H1 (cell line): ENCODE measurements around the gene DEDD2. TPM values are rescaled to one million over a fixed set of nuclear protein-coding genes. Genes with fewer than 3 reads are reported as not detected.

ENCODE experiments used
- CTCF ChIA-PET: fragments of 300-600 bp; sonication (Branson Sonifier 250); formaldehyde crosslinking; loops from one replicate; lab custom pipeline; 2021; ENCODE audit not compliant: partially characterized antibody; lab: Charles Lee
- POLR2A ChIA-PET: fragments of 300-600 bp; sonication (Branson Sonifier 250); formaldehyde crosslinking; loops from one replicate; lab custom pipeline; 2021; ENCODE audit warnings: inconsistent platforms; ENCODE audit not compliant: partially characterized antibody; lab: Charles Lee
- DNase-seq, 2 experiments: peaks; one replicate each; pipeline versions ENCODE4 v3.0.0 to v3.0.0-alpha.2; 2010 to 2022; ENCODE audit warnings: low spot score in 2 of 2, low read depth in 1 of 2, mixed read lengths in 1 of 2
- FAIRE-seq: peaks from 2 replicates; lab custom pipeline; 2011; peaks lifted over from hg19 to GRCh38; lab: Jason Lieb, UNC
- H2AFZ ChIP-seq: 2 replicates; pipeline ENCODE4 v1.8.1; 2012; ENCODE audit warnings: low read length, inconsistent platforms
- H2AK5ac ChIP-seq: 2 replicates; pipeline ENCODE4 v1.6.1; 2013; ENCODE audit warnings: low read depth, low read length
- H2BK120ac ChIP-seq: replicated peaks from 2 replicates; pipeline ENCODE3; 2013; ENCODE audit warnings: low read depth, low read length, inconsistent platforms
- H2BK12ac ChIP-seq: 2 replicates; pipeline ENCODE4 v1.6.1; 2013; ENCODE audit warnings: low read depth, low read length
- H2BK15ac ChIP-seq: 2 replicates; pipeline ENCODE4 v1.6.1; 2013; ENCODE audit warnings: low read length
- H2BK20ac ChIP-seq: 2 replicates; pipeline ENCODE4 v1.6.1; 2013; ENCODE audit warnings: low read length
- H2BK5ac ChIP-seq: 2 replicates; pipeline ENCODE4 v1.6.1; 2013; ENCODE audit warnings: low read depth, low read length
- H3K14ac ChIP-seq: 2 replicates; pipeline ENCODE4 v1.6.1; 2013; ENCODE audit warnings: inconsistent platforms; ENCODE audit not compliant: insufficient read length
- H3K18ac ChIP-seq: 2 replicates; pipeline ENCODE4 v1.6.1; 2013; ENCODE audit warnings: low read length; ENCODE audit errors: extremely low read depth
- H3K23ac ChIP-seq: 2 replicates; pipeline ENCODE4 v1.6.1; 2013; ENCODE audit warnings: inconsistent platforms; ENCODE audit not compliant: insufficient read length
- H3K23me2 ChIP-seq: 2 replicates; pipeline ENCODE4 v1.6.1; 2013; ENCODE audit warnings: low read depth, low read length
- H3K27ac ChIP-seq: 2 replicates; pipeline ENCODE4 v1.6.1; 2011; ENCODE audit warnings: low read depth, low read length, inconsistent platforms
- H3K27me3 ChIP-seq, 4 experiments: replicated peaks in 1 of 4; 1 replicate in 1 of 4; 2 replicates in 3 of 4; pipeline versions ENCODE4 v1.6.1 to v1.8.1; 2011 to 2013; ENCODE audit warnings: low read length in 3 of 4, mild to moderate bottlenecking in 3 of 4, inconsistent platforms in 2 of 4, mixed read lengths in 2 of 4, moderate library complexity in 1 of 4; ENCODE audit not compliant: control insufficient read depth in 3 of 4, insufficient read depth in 3 of 4; ENCODE audit errors: extremely low read depth in 1 of 4
- H3K36me3 ChIP-seq, 4 experiments: 2 replicates each; pipeline versions ENCODE4 v1.6.1 to v1.8.1; 2011 to 2013; ENCODE audit warnings: mild to moderate bottlenecking in 4 of 4, low read length in 3 of 4, moderate library complexity in 2 of 4, control low read depth in 1 of 4, inconsistent platforms in 1 of 4; ENCODE audit not compliant: insufficient read depth in 4 of 4, control insufficient read depth in 2 of 4
- H3K4ac ChIP-seq: replicated peaks from 2 replicates; pipeline ENCODE3; 2013; ENCODE audit warnings: low read length, low read depth, mixed read lengths, inconsistent platforms; ENCODE audit not compliant: insufficient read length
- H3K4me1 ChIP-seq, 4 experiments: replicated peaks in 1 of 4; 1 replicate in 1 of 4; 2 replicates in 3 of 4; pipeline versions ENCODE4 v1.6.1 to v1.8.1; 2011 to 2013; ENCODE audit warnings: low read length in 3 of 4, inconsistent platforms in 2 of 4, mixed read lengths in 1 of 4; ENCODE audit not compliant: insufficient read depth in 4 of 4, control insufficient read depth in 3 of 4
- H3K4me2 ChIP-seq, 2 experiments: 2 replicates each; pipeline versions ENCODE4 v1.6.1 to v1.8.1; 2011 to 2013; ENCODE audit warnings: low read depth in 2 of 2, low read length in 2 of 2, control low read depth in 1 of 2, inconsistent platforms in 1 of 2, mild to moderate bottlenecking in 1 of 2; ENCODE audit not compliant: insufficient read depth in 1 of 2
- H3K4me3 ChIP-seq, 4 experiments: fragments of 200-600, 300-600 bp in 1 of 4; sonication (generic), shearing (Covaris generic), sonication (Bioruptor Twin) in 1 of 4; 2 replicates each; pipeline versions ENCODE4 v1.5.1 to v1.8.1; 2011 to 2016; ENCODE audit warnings: low read length in 4 of 4, low read depth in 3 of 4, control low read depth in 2 of 4, inconsistent platforms in 2 of 4, mild to moderate bottlenecking in 2 of 4, mixed read lengths in 1 of 4, moderate library complexity in 1 of 4; ENCODE audit not compliant: insufficient read depth in 2 of 4; ENCODE audit errors: extremely low read depth in 1 of 4
- H3K56ac ChIP-seq: replicated peaks from 2 replicates; pipeline ENCODE3; 2013; ENCODE audit warnings: low read depth, mild to moderate bottlenecking, mixed read lengths, low read length, inconsistent platforms; ENCODE audit not compliant: insufficient read length
- H3K79me1 ChIP-seq: 2 replicates; pipeline ENCODE4 v1.6.1; 2013; ENCODE audit warnings: low read depth, low read length, control low read depth
- H3K79me2 ChIP-seq, 2 experiments: 2 replicates each; pipeline versions ENCODE4 v1.6.1 to v1.8.1; 2012 to 2013; ENCODE audit warnings: low read length in 2 of 2, mild to moderate bottlenecking in 2 of 2, inconsistent platforms in 1 of 2; ENCODE audit not compliant: insufficient read depth in 2 of 2, control insufficient read depth in 1 of 2
- H3K9ac ChIP-seq, 4 experiments: replicated peaks in 1 of 4; 1 replicate in 1 of 4; 2 replicates in 3 of 4; pipeline versions ENCODE4 v1.6.1 to v1.8.1; 2011 to 2013; ENCODE audit warnings: low read depth in 3 of 4, low read length in 3 of 4, control low read depth in 2 of 4, mild to moderate bottlenecking in 2 of 4, moderate library complexity in 2 of 4, inconsistent platforms in 1 of 4; ENCODE audit errors: extremely low read depth in 1 of 4
- H3K9me3 ChIP-seq, 2 experiments: 2 replicates each; pipeline versions ENCODE4 v1.6.1 to v1.8.1; 2012 to 2013; ENCODE audit warnings: mild to moderate bottlenecking in 2 of 2, moderate library complexity in 2 of 2, control low read depth in 1 of 2, inconsistent platforms in 1 of 2, low read depth in 1 of 2, low read length in 1 of 2, mixed read lengths in 1 of 2; ENCODE audit not compliant: insufficient read depth in 2 of 2
- H4K20me1 ChIP-seq, 2 experiments: replicated peaks in 1 of 2; 2 replicates each; pipeline versions ENCODE3 to v1.8.1; 2011 to 2013; ENCODE audit warnings: inconsistent platforms in 2 of 2, low read length in 2 of 2, mild to moderate bottlenecking in 1 of 2; ENCODE audit not compliant: insufficient read depth in 2 of 2, control insufficient read depth in 1 of 2
- H4K5ac ChIP-seq: 2 replicates; pipeline ENCODE4 v1.6.1; 2013; ENCODE audit warnings: low read length, low read depth, mixed read lengths, inconsistent platforms; ENCODE audit not compliant: insufficient read length
- H4K8ac ChIP-seq: 2 replicates; pipeline ENCODE4 v1.8.0; 2013; ENCODE audit warnings: mild to moderate bottlenecking, moderate library complexity, low read length, inconsistent platforms; ENCODE audit not compliant: insufficient read depth; ENCODE audit errors: extremely low read depth
- H4K91ac ChIP-seq: replicated peaks from 2 replicates; pipeline ENCODE3; 2013; ENCODE audit warnings: low read length, mixed read lengths, inconsistent platforms; ENCODE audit not compliant: insufficient read length
- ASH2L ChIP-seq: fragments of 200-600, 300-600 bp; sonication (generic); IDR thresholded peaks from one replicate; pipeline ENCODE4 v1.7.1; 2017; ENCODE audit warnings: low read length
- CBX8 ChIP-seq: fragments of 300-800, 300-1000 bp; sonication (generic); IDR thresholded peaks from 2 replicates; pipeline ENCODE4 v1.7.1; 2016; ENCODE audit warnings: low read depth, low read length, borderline replicate concordance
- CTCF ChIP-seq, 3 experiments: IDR thresholded peaks; 1 replicate in 2 of 3; 2 replicates in 1 of 3; pipeline versions ENCODE4 v1.5.1 to v1.6.1; 2011; ENCODE audit warnings: low read length in 3 of 3, mild to moderate bottlenecking in 3 of 3, inconsistent platforms in 2 of 3, low read depth in 1 of 3, moderate library complexity in 1 of 3; ENCODE audit not compliant: insufficient read depth in 1 of 3; ENCODE audit errors: control extremely low read depth in 1 of 3
- GTF2F1 ChIP-seq: IDR thresholded peaks from 2 replicates; pipeline ENCODE4 v1.6.1; 2012; ENCODE audit warnings: low read depth, low read length, improper control_type of control experiment, borderline replicate concordance
- HDAC6 ChIP-seq: IDR thresholded peaks from one replicate; pipeline ENCODE4 v1.7.1; 2012; ENCODE audit warnings: low read depth, mild to moderate bottlenecking, inconsistent platforms, low read length, moderate library complexity
- KDM1A ChIP-seq: fragments of 200-600, 300-600 bp; sonication (generic); IDR thresholded peaks from 2 replicates; pipeline ENCODE4 v1.7.1; 2016; ENCODE audit warnings: mild to moderate bottlenecking, low read length, borderline replicate concordance
- KDM5A ChIP-seq: fragments of 200-600 bp; IDR thresholded peaks from 2 replicates; pipeline ENCODE4 v1.7.1; 2012; ENCODE audit warnings: mild to moderate bottlenecking, low read length, inconsistent platforms, mixed read lengths
- NRF1 ChIP-seq: IDR thresholded peaks from 2 replicates; pipeline ENCODE4 v1.6.1; 2011; ENCODE audit warnings: mild to moderate bottlenecking, low read depth, low read length, improper control_type of control experiment
- SIN3A ChIP-seq, 2 experiments: IDR thresholded peaks in 1 of 2; conservative IDR thresholded peaks in 1 of 2; 2 replicates each; pipeline ENCODE4 v1.6.1; 2011 to 2012; ENCODE audit warnings: low read length in 2 of 2, improper control_type of control experiment in 1 of 2, low read depth in 1 of 2, mild to moderate bottlenecking in 1 of 2
- SUZ12 ChIP-seq: fragments of 200-600 bp; sonication (generic); IDR thresholded peaks from 2 replicates; pipeline ENCODE4 v1.6.1; 2012; ENCODE audit warnings: mild to moderate bottlenecking, inconsistent platforms, low read length, moderate library complexity, mixed read lengths
- TBP ChIP-seq: IDR thresholded peaks from 2 replicates; pipeline ENCODE4 v1.6.1; 2011; ENCODE audit warnings: low read depth, low read length, improper control_type of control experiment
- WGBS, 2 experiments: shearing (Covaris generic) in 1 of 2; methylation state at CpG; one replicate each; pipeline versions ENCODE4 v1.1.6 to v1.1.7; 2013 to 2015; ENCODE audit warnings: low lambda C conversion rate in 2 of 2, mixed read lengths in 2 of 2, inconsistent platforms in 1 of 2, low coverage in 1 of 2, missing lambda C conversion rate in 1 of 2; ENCODE audit not compliant: insufficient replicate concordance in 2 of 2, insufficient coverage in 1 of 2, insufficient read length in 1 of 2; ENCODE audit errors: extremely low coverage in 1 of 2, missing lambda C conversion rate in 1 of 2; 5-methylcytosine and 5-hydroxymethylcytosine counted together
- polyA plus RNA-seq, 7 experiments: library from polyadenylated mRNA; depleted of rRNA in 3 of 7; stranded (reverse) in 5 of 7; unstranded in 2 of 7; fragments of >200 nt in 5 of 7; fragments of 200-250 nt in 2 of 7; gene quantifications; 1 replicate in 5 of 7; 2 replicates in 1 of 7; 4 replicates in 1 of 7; pipeline versions ENCODE4 v1.2.1 to v1.2.3, GENCODE V29; 2011 to 2013; ENCODE audit warnings: missing spikeins in 2 of 7, mixed read lengths in 2 of 7
- total RNA-seq: library from RNA; stranded (reverse); fragmentation: NEBNext Ultra II Directional; extraction: Animal tissue kit (Norgen Biotek cat#: 25700); gene quantifications from 2 replicates; pipeline ENCODE4 v1.2.1, GENCODE V29; 2021

Gene DEDD2
- total and polyA plus RNA-seq, 2 of the 8 experiments (the other 6 are each of a cell fraction or from before 2014, with no cell fraction given): 37.8 to 65.0 TPM

- Histone ChIP-seq H3K23me2 (peaks cover 6% of the 10 kb centered on the region; the same call in 1 of the 2 replicates), H3K36me3 (no peaks in the 10 kb centered on the region), H3K27me3 (peaks cover 40 to 72% (median 64%) of the 10 kb centered on the region in 4 experiments), H2BK5ac (no peak overlapping the region), H3K23ac (no peak overlapping the region), H3K18ac (no peak overlapping the region), H2BK15ac (no peak overlapping the region), H4K5ac (no peak overlapping the region), H2BK12ac (no peak overlapping the region), H3K4ac (no peak overlapping the region), H3K56ac (no peak overlapping the region), H4K20me1 (peaks cover 7 to 8% of the 10 kb centered on the region in 2 experiments), H3K4me1 (peaks cover 0 to 10% (median 7%) of the 10 kb centered on the region in 4 experiments; a peak in 5 of 7 replicates), H3K79me1 (no peaks in the 10 kb centered on the region), H3K27ac (no peak overlapping the region), H2AFZ (no peak overlapping the region), H4K91ac (no peak overlapping the region), H2AK5ac (no peak overlapping the region; the same call in 1 of the 2 replicates), H3K4me2 (peak overlapping the region; percentile 66 to 95), H3K9ac (no peak overlapping the region), H3K14ac (no peak overlapping the region), H3K79me2 (no peaks in the 10 kb centered on the region), H2BK20ac (no peak overlapping the region), H2BK120ac (no peak overlapping the region), H3K4me3 (peak overlapping the region in 3 of 4 experiments; percentile 10 to 79 (median 28); a peak in 3 of 8 replicates), H3K9me3 (no peaks in the 10 kb centered on the region), H4K8ac (no peak overlapping the region)
- FAIRE-seq (no peak), DNase-seq (no peak)
- CTCF ChIA-PET: interaction anchor here (0.6 to 3.2 kb wide), 3 partner anchors 9 to 42 kb away, joined by 3 to 23 read pairs (median 3); no protein-coding TSS in a partner anchor
- POLR2A ChIA-PET: no interaction called here
- 36% methylated on average over 3 of the region's 3 CpGs; no CpG with 5 or more reads in 1 of the 2 experiments for WGBS, 2 experiments
- TF ChIP-seq CTCF (IDR thresholded peaks at IDR 0.05; ENCODE audit: control extremely low read depth in 1 of 3, insufficient read depth in 1 of 3, low read depth in 1 of 3, low read length in 3 of 3) (no peak), ASH2L (no peak), GTF2F1 (no peak), SIN3A (conservative IDR thresholded peaks at IDR 0.05 in 1 of 2, IDR thresholded peaks at IDR 0.05 in 1 of 2; ENCODE audit: low read depth in 1 of 2, low read length in 2 of 2) (no peak), KDM1A (no peak), CBX8 (no peak), NRF1 (no peak), TBP (no peak), KDM5A (no peak), HDAC6 (no peak), SUZ12 (no peak)
Observed at GRCh38 chr19:42177686-42178019, 39.8 kb downstream of the DEDD2 start.
